GM12874 (cell line): ENCODE results near the gene CYP19A1.

Experiments
- TF ChIP-seq, protein P1 (sequence below): IDR thresholded peaks from 2 replicates; pipeline ENCODE4 v1.5.1; 2011; ENCODE audit warnings: low read depth, mild to moderate bottlenecking, control low read depth, low read length, moderate library complexity; ENCODE audit not compliant: insufficient read depth

The CYP19A1 gene

GRCh38 chr15:51325167-51325566 lies 13.2 kb downstream of the CYP19A1 start:
- TF ChIP-seq, protein P1, sequence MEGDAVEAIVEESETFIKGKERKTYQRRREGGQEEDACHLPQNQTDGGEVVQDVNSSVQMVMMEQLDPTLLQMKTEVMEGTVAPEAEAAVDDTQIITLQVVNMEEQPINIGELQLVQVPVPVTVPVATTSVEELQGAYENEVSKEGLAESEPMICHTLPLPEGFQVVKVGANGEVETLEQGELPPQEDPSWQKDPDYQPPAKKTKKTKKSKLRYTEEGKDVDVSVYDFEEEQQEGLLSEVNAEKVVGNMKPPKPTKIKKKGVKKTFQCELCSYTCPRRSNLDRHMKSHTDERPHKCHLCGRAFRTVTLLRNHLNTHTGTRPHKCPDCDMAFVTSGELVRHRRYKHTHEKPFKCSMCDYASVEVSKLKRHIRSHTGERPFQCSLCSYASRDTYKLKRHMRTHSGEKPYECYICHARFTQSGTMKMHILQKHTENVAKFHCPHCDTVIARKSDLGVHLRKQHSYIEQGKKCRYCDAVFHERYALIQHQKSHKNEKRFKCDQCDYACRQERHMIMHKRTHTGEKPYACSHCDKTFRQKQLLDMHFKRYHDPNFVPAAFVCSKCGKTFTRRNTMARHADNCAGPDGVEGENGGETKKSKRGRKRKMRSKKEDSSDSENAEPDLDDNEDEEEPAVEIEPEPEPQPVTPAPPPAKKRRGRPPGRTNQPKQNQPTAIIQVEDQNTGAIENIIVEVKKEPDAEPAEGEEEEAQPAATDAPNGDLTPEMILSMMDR = no peak

- TF ChIP-seq, protein P1 = no peak
Observed at GRCh38 chr15:51323749-51324148, 14.6 kb downstream of the CYP19A1 start.

DNA sequence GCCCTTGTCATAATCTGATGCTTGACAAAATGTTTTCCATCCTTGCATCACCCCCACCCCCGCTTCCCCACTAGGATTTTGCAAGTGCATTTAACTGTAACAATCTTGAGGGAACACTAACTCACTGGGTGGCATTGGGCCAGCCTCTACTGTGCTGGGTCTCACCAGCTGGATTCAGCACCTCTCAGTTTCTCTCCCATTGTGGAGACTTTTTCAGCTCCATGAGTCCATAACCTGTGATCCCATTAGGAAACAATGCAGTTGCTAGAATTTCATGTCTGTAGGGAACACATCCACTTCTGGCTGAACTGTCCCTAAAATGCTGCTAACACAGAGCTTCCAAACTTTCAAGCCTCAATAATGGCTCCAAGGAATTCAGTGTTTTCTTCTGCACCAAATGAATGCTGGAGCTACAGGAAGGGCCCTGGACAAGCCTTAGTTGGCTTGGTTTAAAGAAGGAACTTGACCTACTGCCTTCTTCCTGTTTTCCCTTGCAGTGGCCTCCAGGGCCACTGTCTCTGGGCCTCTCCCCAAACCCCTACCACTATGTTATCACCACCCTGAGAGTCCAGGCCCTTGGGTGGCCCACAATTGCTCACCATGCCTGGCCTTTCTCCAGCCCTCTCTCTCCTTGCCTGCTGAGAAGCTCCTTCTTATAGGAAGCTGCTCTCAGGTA lies 15.6 kb downstream of the CYP19A1 start:
- TF ChIP-seq, protein P1 = no peak

DNA sequence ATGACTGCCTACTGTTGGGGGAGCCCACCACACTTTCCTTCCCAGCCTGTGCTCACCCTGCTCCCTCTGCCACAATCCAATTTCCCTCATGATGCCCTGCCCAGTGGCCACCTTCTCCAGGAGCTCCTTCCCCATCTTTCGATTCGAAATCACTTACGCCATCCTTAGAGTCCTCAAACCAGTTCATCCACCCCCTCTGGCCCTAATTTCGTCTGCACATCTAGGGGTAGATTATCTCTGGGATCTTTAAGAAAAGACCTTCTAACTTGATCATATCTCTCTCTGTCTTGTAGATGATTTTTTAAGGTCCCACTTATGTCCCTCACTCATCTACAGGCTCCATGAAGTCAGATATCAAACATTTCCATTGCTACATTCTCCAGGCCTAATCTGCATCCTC lies 17.1 kb downstream of the CYP19A1 start:
- TF ChIP-seq, protein P1 = no peak

DNA sequence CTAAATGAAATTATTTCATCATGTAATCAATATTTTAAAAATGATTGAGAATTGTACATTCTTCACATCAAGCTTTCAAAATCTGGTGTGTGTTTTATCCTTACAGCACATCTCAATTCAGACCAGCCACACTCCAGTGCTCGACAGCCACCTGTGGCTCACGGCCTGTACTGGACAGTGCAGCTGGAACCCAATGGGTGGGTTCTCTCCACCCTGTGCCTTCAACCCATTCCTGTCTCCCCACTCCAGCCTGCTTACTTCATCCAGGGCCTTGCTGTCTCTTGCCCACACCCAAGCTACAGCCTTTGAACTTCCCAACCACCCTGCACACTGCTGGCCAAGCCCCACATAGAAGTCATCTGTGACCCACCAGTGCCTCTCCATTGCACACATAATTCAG lies 17.6 kb downstream of the CYP19A1 start:
- TF ChIP-seq, protein P1 = no peak

DNA sequence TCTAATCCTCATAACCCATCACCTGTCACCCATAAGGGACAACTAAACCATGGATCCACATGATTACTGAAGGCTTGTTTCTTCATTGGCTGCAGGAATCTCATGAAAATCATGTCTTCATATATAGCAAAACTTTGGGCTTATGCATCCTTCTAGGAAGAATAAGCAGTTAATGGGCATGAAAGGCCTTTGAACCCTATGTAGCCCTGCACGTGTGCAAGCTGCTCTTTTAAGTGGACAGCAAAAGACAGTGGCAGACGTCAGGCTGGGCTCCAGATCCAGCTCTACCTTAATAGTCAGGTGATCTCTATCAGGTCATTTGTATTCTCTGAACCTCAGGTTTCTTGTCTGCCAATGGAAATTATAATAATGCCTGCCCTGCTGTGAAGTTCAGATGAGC lies 18.9 kb downstream of the CYP19A1 start:
- TF ChIP-seq, protein P1 = no peak

- TF ChIP-seq, protein P1 = no peak
Observed at GRCh38 chr15:51318382-51319150, 19.8 kb downstream of the CYP19A1 start.
